Omental fat pad (tissue), 4 donors: ENCODE results near the gene TES. TPM values are rescaled to one million over a fixed set of nuclear protein-coding genes. Genes with fewer than 3 reads are reported as not detected.

Experiments used
- ATAC-seq: fragments of 150-250 bp; one replicate; pipeline ENCODE4 v1.9.1; 2016; ENCODE audit warnings: mild to moderate bottlenecking, moderate library complexity; ENCODE audit not compliant: low FRiP score
- DNase-seq: peaks from one replicate; pipeline ENCODE4 v3.0.0-alpha.2; 2019; ENCODE audit warnings: low spot score
- CTCF ChIP-seq, 3 donors: fragments of 450-650 bp; IDR thresholded peaks; one replicate each; pipeline ENCODE4 v1.5.1; 2016 to 2017; ENCODE audit warnings: antibody characterized with exemption in 3 of 3, mild to moderate bottlenecking in 3 of 3, moderate library complexity in 2 of 3
- total RNA-seq, 4 donors: library from RNA; depleted of rRNA; stranded (reverse); fragments of >200 nt; gene quantifications; one replicate each; pipeline ENCODE4 v1.1.0, GENCODE V29; 2016

The TES gene
- 10 to 100 TPM; 22.0 to 58.6 (median 35.8) TPM for total RNA-seq

GRCh38 chr7:116210345-116211005 is at the start of gene TES:
Gene TES (plus strand): TSS chr7:116210539. CDS start chr7:116210708, 169 bp downstream.
- TF ChIP-seq CTCF (IDR thresholded peaks at IDR 0.05) = no peak
- ATAC-seq (peak; percentile 78), DNase-seq (no peak)

DNA sequence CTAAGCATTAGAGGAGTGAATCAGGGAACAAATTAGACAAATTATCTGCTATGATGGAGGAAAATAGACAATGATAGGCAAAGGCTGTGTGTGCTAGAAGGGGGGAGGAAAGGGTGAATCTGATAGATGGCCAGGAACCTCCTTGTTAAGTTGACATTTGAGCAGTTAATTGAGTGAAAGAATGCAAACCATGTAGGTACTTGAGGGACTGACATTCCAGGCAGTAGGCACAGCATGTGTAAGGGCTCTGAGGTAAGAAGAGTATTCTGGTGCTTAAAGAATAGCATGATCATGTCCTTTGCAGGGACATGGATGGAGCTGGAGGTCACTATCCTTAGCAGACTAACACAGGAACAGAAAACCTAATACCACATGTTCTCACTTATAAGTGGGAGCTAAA is 48.6 kb upstream of the TES start:
- no peak for DNase-seq
- ATAC-seq = no peak
- no peak for TF ChIP-seq CTCF (IDR thresholded peaks at IDR 0.05)

- DNase-seq (no peak), ATAC-seq (no peak)
- TF ChIP-seq CTCF (IDR thresholded peaks at IDR 0.05) = no peak
These were observed 48.1 kb upstream of the TES start for GRCh38 chr7:116162254-116162653.

- no peak for DNase-seq
- TF ChIP-seq CTCF (IDR thresholded peaks at IDR 0.05) = no peak
- ATAC-seq = no peak
These were observed 47.3 kb upstream of the TES start for GRCh38 chr7:116162992-116163391.

GRCh38 chr7:116164552-116165306 is 45.6 kb upstream of the TES start:
- no peak for DNase-seq
- no peak for TF ChIP-seq CTCF (IDR thresholded peaks at IDR 0.05)
- ATAC-seq = no peak

- TF ChIP-seq CTCF (IDR thresholded peaks at IDR 0.05) = no peak
- ATAC-seq (no peak), DNase-seq (no peak)
These were observed 44.6 kb upstream of the TES start for GRCh38 chr7:116165717-116166116.

DNA sequence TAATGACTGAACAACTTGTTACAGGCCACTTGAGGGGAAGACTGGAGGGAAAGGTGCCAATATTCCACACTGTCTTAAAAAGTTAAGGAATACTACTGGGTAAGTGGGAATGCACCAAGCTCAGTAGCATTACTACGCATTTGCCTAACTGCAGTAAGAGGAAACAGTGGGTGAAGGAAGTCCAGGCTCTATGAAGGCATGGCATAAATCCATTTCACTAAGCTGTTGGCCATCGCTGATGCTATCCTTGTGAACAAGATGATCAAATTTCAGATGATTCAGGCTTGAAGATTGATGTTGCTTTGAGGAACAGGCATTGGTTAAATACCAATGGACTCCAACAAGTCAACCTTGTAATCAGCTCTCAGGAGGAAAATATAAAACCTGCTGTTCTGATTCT is 44.2 kb upstream of the TES start:
- TF ChIP-seq CTCF (IDR thresholded peaks at IDR 0.05) = no peak
- ATAC-seq = no peak
- DNase-seq = no peak
